K562 (cell line): ENCODE results near the gene STX1A. TPM values are rescaled to one million over a fixed set of nuclear protein-coding genes. Genes with fewer than 3 reads are reported as not detected.

Source experiments
- CREB1 ChIP-seq, 2 experiments: sonication (generic) in 1 of 2; formaldehyde crosslinking in 1 of 2; IDR thresholded peaks; 2 replicates each; pipeline versions ENCODE4 v1.6.1 to v1.8.0; 2012 to 2022; ENCODE audit warnings: inconsistent platforms in 1 of 2, mild to moderate bottlenecking in 1 of 2, missing genetic modification reagents in 1 of 2, moderate library complexity in 1 of 2
- CTBP1 ChIP-seq: fragments of 450-650 bp; IDR thresholded peaks from 2 replicates; pipeline ENCODE4 v1.6.1; 2016; ENCODE audit warnings: borderline replicate concordance
- CXXC5 ChIP-seq: fragments of 250-450 bp; sonication (Bioruptor Pico); IDR thresholded peaks from 2 replicates; pipeline ENCODE4 v1.8.0; 2022; ENCODE audit warnings: inconsistent platforms, mild to moderate bottlenecking, moderate library complexity
- RFX5 ChIP-seq: IDR thresholded peaks from 2 replicates; pipeline ENCODE4 v1.6.1; 2011; ENCODE audit warnings: low read depth, mild to moderate bottlenecking, improper control_type of control experiment, low read length
- SRF ChIP-seq, 2 experiments: fragments of 250-450, 450-650 bp in 1 of 2; sonication (Bioruptor Pico) in 1 of 2; sonication (generic) in 1 of 2; formaldehyde crosslinking; IDR thresholded peaks; 2 replicates each; pipeline versions ENCODE4 v1.5.0 to v1.5.1; 2020 to 2022; ENCODE audit warnings: mild to moderate bottlenecking in 1 of 2, missing genetic modification reagents in 1 of 2
- polyA plus RNA-seq, 8 experiments: library from polyadenylated mRNA; depleted of rRNA in 4 of 8; stranded (reverse) in 5 of 8; unstranded in 3 of 8; fragments of >200 nt; fragmentation: Nextera tagmentation in 2 of 8; fragmentation: Illumina TruSeq in 1 of 8; extraction: Ambion mirVana in 2 of 8; extraction: Trizol in 1 of 8; gene quantifications; 2 replicates each; pipeline versions ENCODE4 v1.2.1 to v1.2.3, GENCODE V29; 2011 to 2014; ENCODE audit warnings: inconsistent platforms in 1 of 8, missing spikeins in 1 of 8
- total RNA-seq, 7 experiments: library from RNA; depleted of rRNA in 6 of 7; stranded (reverse); fragments of >200 nt in 6 of 7; fragmentation: Illumina TruSeq in 2 of 7; extraction: Trizol in 2 of 7; gene quantifications; 2 replicates each; pipeline versions ENCODE4 v1.2.1 to v1.2.3, GENCODE V29; 2011 to 2021; ENCODE audit warnings: low replicate concordance in 1 of 7
- TF ChIP-seq, protein P1 (sequence below): fragments of 200-600 bp; sonication (generic); IDR thresholded peaks from one replicate; pipeline ENCODE4 v1.6.1; 2012; ENCODE audit warnings: mild to moderate bottlenecking, low read depth, low read length, inconsistent platforms

The STX1A gene
- total and polyA plus RNA-seq, 9 of the 15 experiments (the other 6 are each of a cell fraction or from before 2014, with no cell fraction given) = 0.04 to 15.1 (median 6.3) TPM

DNA sequence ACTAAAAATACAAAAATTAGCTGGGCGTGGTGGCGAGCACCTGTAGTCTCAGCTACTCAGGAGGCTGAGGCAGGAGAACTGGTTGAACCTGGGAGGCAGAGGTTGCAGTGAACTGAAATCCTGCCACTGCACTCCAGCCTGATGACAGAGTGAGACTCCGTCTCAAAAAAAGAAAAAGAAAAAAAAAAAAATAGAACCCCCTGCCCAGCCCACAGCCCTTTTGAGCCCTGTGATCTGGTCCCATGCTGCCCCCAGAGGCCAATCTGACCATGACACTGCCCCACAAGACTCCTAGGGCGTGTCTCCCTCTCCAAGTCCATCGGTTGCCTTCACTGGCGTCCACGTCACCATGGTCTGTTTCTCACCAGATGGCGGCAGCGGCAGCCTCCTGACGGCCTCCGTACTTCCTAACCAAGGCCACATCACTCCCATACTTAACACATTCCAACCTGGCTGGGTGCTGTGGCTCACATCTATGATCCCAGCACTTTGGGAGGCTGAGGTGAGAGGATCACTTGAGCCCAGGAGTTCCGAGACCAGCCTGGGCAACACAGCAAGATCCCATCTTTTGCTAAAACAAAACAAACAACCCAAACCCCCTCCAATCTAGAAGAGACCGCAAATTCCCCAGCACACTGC lies 18.0 kb downstream of the STX1A start (continued):
- TF ChIP-seq, protein P1, sequence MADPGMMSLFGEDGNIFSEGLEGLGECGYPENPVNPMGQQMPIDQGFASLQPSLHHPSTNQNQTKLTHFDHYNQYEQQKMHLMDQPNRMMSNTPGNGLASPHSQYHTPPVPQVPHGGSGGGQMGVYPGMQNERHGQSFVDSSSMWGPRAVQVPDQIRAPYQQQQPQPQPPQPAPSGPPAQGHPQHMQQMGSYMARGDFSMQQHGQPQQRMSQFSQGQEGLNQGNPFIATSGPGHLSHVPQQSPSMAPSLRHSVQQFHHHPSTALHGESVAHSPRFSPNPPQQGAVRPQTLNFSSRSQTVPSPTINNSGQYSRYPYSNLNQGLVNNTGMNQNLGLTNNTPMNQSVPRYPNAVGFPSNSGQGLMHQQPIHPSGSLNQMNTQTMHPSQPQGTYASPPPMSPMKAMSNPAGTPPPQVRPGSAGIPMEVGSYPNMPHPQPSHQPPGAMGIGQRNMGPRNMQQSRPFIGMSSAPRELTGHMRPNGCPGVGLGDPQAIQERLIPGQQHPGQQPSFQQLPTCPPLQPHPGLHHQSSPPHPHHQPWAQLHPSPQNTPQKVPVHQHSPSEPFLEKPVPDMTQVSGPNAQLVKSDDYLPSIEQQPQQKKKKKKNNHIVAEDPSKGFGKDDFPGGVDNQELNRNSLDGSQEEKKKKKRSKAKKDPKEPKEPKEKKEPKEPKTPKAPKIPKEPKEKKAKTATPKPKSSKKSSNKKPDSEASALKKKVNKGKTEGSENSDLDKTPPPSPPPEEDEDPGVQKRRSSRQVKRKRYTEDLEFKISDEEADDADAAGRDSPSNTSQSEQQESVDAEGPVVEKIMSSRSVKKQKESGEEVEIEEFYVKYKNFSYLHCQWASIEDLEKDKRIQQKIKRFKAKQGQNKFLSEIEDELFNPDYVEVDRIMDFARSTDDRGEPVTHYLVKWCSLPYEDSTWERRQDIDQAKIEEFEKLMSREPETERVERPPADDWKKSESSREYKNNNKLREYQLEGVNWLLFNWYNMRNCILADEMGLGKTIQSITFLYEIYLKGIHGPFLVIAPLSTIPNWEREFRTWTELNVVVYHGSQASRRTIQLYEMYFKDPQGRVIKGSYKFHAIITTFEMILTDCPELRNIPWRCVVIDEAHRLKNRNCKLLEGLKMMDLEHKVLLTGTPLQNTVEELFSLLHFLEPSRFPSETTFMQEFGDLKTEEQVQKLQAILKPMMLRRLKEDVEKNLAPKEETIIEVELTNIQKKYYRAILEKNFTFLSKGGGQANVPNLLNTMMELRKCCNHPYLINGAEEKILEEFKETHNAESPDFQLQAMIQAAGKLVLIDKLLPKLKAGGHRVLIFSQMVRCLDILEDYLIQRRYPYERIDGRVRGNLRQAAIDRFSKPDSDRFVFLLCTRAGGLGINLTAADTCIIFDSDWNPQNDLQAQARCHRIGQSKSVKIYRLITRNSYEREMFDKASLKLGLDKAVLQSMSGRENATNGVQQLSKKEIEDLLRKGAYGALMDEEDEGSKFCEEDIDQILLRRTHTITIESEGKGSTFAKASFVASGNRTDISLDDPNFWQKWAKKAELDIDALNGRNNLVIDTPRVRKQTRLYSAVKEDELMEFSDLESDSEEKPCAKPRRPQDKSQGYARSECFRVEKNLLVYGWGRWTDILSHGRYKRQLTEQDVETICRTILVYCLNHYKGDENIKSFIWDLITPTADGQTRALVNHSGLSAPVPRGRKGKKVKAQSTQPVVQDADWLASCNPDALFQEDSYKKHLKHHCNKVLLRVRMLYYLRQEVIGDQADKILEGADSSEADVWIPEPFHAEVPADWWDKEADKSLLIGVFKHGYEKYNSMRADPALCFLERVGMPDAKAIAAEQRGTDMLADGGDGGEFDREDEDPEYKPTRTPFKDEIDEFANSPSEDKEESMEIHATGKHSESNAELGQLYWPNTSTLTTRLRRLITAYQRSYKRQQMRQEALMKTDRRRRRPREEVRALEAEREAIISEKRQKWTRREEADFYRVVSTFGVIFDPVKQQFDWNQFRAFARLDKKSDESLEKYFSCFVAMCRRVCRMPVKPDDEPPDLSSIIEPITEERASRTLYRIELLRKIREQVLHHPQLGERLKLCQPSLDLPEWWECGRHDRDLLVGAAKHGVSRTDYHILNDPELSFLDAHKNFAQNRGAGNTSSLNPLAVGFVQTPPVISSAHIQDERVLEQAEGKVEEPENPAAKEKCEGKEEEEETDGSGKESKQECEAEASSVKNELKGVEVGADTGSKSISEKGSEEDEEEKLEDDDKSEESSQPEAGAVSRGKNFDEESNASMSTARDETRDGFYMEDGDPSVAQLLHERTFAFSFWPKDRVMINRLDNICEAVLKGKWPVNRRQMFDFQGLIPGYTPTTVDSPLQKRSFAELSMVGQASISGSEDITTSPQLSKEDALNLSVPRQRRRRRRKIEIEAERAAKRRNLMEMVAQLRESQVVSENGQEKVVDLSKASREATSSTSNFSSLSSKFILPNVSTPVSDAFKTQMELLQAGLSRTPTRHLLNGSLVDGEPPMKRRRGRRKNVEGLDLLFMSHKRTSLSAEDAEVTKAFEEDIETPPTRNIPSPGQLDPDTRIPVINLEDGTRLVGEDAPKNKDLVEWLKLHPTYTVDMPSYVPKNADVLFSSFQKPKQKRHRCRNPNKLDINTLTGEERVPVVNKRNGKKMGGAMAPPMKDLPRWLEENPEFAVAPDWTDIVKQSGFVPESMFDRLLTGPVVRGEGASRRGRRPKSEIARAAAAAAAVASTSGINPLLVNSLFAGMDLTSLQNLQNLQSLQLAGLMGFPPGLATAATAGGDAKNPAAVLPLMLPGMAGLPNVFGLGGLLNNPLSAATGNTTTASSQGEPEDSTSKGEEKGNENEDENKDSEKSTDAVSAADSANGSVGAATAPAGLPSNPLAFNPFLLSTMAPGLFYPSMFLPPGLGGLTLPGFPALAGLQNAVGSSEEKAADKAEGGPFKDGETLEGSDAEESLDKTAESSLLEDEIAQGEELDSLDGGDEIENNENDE = no peak
- peak; percentile 59; the same call in 1 of the 2 replicates for TF ChIP-seq CTBP1
- TF ChIP-seq RFX5 = no peak
- TF ChIP-seq CREB1 (IDR thresholded peaks at IDR 0.05) = peak; percentile 45; the same call in 1 of the 2 replicates
- TF ChIP-seq CREB1 (CRISPR knock-in tag; IDR thresholded peaks at IDR 0.05) = peak; percentile 69; the same call in 1 of the 2 replicates
- TF ChIP-seq CXXC5 (CRISPR knock-in tag) = 0 out of 2 replicates have a peak, but pooled peaks have one; percentile 23
- no peak for TF ChIP-seq SRF (CRISPR knock-in tag; IDR thresholded peaks at IDR 0.05)
